Measurements from ENCODE around the gene LRRK1.

Gene LRRK1

DNA sequence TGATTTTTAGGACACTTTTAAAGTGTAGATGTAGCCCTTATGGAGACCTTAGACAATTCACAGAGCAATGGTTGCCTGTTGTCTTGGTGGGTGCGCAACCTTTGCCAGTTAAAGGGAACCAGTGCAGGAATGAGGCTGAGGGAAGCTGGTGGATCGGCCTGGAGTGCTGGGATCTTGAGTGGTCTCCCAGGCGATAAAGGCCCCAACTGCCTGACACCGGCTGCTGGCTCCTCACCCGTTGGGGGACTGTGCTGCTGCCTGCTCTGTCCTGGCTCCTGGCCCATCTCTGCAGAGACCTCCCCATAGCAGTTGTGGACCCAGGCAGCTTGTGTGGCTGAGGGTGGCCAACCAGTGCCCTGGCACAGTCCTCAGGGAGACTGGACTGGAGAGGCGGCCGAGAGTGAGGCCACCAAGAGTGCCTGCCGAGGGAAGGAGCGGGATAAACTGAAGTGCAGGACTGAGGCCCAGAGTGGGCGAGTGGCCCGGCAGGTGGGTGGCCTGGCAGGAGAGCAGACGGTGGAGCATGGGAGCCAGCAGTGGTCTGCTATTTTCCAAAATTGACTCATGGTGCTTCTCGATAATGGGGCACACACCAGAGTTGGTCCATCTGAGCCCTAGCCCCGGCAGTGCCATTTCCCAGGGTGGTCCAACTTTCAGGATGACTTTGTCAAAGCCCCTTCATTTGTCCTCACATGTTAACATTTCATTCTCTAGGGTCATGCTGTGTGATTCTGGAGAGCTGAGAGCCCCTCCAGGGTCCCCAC is 37.4 kb upstream of the LRRK1 start:
- peaks cover 57% of the 10 kb centered on the region for H3K27me3 ChIP-seq (ENCODE audit: control insufficient read depth, insufficient read depth, low read length)
- no peaks in the 10 kb centered on the region for H3K9me3 ChIP-seq (ENCODE audit: control insufficient read depth, low read length)

DNA sequence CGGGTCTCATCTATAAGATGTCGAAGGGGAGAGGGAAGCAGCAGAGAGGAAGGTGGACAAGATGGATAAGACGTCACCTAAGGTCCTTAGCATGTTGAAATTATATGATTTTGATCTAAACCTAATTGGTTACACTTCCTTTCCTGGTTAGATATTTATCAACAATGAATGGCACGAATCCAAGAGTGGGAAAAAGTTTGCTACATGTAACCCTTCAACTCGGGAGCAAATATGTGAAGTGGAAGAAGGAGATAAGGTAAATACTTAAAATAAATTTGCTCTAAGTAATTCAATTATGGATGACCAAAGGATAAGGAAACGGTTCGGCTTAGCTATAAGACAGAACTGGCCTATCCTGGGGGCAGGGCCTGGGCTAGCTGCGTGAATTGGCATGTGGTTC is 34.0 kb upstream of the LRRK1 start:
- H3K36me3 ChIP-seq (ENCODE audit: control insufficient read depth, insufficient read depth, low read length): no peaks in the 10 kb centered on the region
- no peak overlapping the region for H3K4me3 ChIP-seq (ENCODE audit: low read length)
- H3K9me3 ChIP-seq (ENCODE audit: control insufficient read depth, low read length): no peaks in the 10 kb centered on the region
- no peaks in the 10 kb centered on the region for H3K4me1 ChIP-seq (ENCODE audit: control insufficient read depth, insufficient read depth, low read length)
- H3K9ac ChIP-seq (ENCODE audit: low read length): no peak overlapping the region
- peaks cover 33% of the 10 kb centered on the region for H3K27me3 ChIP-seq (ENCODE audit: control insufficient read depth, insufficient read depth, low read length)

More for the DNA sequence above, 37.4 kb upstream of the LRRK1 start:
- H3K36me3 ChIP-seq (ENCODE audit: control insufficient read depth, insufficient read depth, low read length): no peaks in the 10 kb centered on the region
- no peak overlapping the region for H3K9ac ChIP-seq (ENCODE audit: low read length)
- no peak overlapping the region for H3K4me3 ChIP-seq (ENCODE audit: low read length)
- no peaks in the 10 kb centered on the region for H3K4me1 ChIP-seq (ENCODE audit: control insufficient read depth, insufficient read depth, low read length)

DNA sequence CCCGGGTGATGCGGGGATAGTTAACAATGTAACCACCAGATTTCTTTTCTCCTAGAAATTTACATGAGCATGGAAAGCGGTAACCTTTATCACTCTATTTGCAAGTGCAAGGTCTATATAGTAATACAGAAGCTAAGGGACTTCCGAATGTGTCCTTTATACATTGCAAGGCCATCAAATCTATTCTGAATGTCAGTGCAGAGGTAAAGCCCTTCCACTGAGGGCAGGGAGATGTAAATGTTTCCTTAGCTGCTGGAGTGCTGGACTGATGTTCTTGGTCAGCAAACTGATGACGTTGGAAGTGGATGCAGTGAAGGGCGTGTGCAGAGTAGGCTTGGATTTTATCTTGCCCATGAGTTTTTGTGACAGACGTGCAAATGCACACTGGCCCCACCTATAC is 33.3 kb upstream of the LRRK1 start:
- H3K9ac ChIP-seq (ENCODE audit: low read length): no peak overlapping the region
- no peak overlapping the region for H3K4me3 ChIP-seq (ENCODE audit: low read length)
- no peaks in the 10 kb centered on the region for H3K36me3 ChIP-seq (ENCODE audit: control insufficient read depth, insufficient read depth, low read length)
- no peaks in the 10 kb centered on the region for H3K4me1 ChIP-seq (ENCODE audit: control insufficient read depth, insufficient read depth, low read length)
- H3K9me3 ChIP-seq (ENCODE audit: control insufficient read depth, low read length): no peaks in the 10 kb centered on the region
- H3K27me3 ChIP-seq (ENCODE audit: control insufficient read depth, insufficient read depth, low read length): peaks cover 26% of the 10 kb centered on the region

DNA sequence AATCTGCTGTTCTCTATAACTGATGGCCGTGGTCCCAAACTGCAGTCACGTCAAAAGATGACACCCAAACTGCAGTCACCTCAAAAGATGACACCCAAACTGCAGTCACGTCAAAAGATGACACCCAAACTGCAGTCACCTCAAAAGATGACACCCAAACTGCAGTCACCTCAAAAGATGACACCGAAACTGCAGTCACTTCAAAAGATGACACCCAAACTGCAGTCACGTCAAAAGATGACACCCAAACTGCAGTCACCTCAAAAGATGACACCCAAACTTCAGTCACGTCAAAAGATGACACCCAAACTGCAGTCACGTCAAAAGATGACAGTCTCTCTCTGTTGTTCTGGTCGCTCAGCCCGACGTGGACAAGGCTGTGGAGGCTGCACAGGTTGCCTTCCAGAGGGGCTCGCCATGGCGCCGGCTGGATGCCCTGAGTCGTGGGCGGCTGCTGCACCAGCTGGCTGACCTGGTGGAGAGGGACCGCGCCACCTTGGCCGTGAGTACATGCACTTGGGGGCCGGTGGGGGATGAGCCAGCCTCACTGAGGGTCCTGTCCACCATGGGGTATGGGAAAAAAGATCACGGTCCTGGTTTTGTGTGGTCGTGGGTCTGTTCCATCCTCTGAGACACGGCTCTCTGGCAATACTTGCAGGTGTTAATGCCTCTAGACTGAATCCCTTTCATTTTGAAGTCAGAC is 31.8 kb upstream of the LRRK1 start:
- Histone ChIP-seq H3K36me3 (ENCODE audit: control insufficient read depth, insufficient read depth, low read length) (no peaks in the 10 kb centered on the region), H3K9me3 (ENCODE audit: control insufficient read depth, low read length) (no peaks in the 10 kb centered on the region), H3K4me3 (ENCODE audit: low read length) (no peak overlapping the region), H3K27me3 (ENCODE audit: control insufficient read depth, insufficient read depth, low read length) (peaks cover 18% of the 10 kb centered on the region), H3K9ac (ENCODE audit: low read length) (no peak overlapping the region), H3K4me1 (ENCODE audit: control insufficient read depth, insufficient read depth, low read length) (no peaks in the 10 kb centered on the region)

DNA sequence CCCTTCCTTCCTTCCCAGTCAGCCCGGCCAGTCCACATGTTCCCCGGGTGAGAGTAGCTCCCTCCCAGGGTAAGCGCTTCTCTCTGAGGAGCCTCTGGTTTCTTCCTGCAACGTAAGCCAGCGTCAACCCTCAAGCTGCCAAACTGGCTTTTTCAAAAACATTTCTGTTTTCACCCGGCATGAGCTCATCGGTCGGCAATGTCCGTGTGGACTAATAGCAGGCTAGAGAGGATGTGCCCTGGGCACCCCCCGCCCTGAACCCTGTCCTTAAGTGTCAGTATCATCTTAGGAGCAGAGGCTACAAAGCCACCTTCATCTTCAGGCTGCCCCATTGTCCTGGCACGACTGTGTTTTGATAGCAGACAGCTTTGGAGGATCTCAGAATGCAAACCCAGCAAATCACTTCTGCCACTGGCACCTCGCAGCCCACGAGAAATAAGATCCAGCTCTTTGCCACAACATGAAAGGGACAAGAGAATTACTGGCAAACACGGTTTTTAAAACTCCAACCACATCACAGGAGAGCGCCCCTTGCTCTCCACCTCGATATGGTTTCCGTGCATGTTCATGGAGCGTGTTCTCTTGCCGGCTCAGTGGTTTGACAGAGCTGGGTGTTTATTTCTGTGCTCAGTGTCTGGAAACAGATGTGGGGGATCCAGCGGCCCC is 29.6 kb upstream of the LRRK1 start:
- H3K9me3 ChIP-seq (ENCODE audit: control insufficient read depth, low read length): no peaks in the 10 kb centered on the region
- no peak overlapping the region for H3K9ac ChIP-seq (ENCODE audit: low read length)
- H3K4me3 ChIP-seq (ENCODE audit: low read length): no peak overlapping the region
- no peaks in the 10 kb centered on the region for H3K4me1 ChIP-seq (ENCODE audit: control insufficient read depth, insufficient read depth, low read length)
- H3K27me3 ChIP-seq (ENCODE audit: control insufficient read depth, insufficient read depth, low read length): peaks cover 11% of the 10 kb centered on the region
- no peaks in the 10 kb centered on the region for H3K36me3 ChIP-seq (ENCODE audit: control insufficient read depth, insufficient read depth, low read length)

DNA sequence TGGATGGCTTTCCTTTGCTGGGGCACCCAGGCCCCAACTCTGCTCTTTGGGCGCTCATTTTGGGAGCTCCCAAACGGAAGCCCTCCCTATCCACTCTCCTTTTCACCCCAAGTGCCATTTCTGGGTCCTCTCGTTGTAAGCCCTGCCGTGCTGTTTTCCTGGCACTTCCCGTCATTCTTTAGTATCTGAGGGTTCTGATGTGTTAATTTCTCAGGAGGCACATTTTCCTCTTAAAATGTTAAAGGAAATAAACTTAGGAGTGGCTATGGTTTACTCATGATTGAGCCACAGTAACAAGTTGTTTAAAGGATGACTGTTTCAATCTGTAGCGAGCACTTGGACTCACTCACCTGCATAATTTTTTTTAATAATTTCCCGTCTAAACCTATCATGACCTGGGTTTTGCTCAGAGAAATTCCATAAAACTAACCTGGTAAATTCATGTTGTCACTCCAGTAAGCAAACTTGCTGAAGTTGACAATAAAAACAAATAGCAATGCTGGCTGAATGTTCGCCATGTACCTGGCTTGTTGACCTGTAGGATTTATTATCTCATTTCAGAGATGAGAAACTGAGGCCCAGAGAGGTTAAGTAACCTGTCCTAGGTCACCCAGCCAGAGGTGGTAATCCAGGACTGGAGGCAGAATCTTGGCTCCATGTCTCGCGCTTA is 29.0 kb upstream of the LRRK1 start:
- Histone ChIP-seq H3K4me1 (ENCODE audit: control insufficient read depth, insufficient read depth, low read length) (no peaks in the 10 kb centered on the region), H3K9me3 (ENCODE audit: control insufficient read depth, low read length) (no peaks in the 10 kb centered on the region), H3K4me3 (ENCODE audit: low read length) (no peak overlapping the region), H3K9ac (ENCODE audit: low read length) (no peak overlapping the region), H3K27me3 (ENCODE audit: control insufficient read depth, insufficient read depth, low read length) (peaks cover 11% of the 10 kb centered on the region), H3K36me3 (ENCODE audit: control insufficient read depth, insufficient read depth, low read length) (no peaks in the 10 kb centered on the region)

DNA sequence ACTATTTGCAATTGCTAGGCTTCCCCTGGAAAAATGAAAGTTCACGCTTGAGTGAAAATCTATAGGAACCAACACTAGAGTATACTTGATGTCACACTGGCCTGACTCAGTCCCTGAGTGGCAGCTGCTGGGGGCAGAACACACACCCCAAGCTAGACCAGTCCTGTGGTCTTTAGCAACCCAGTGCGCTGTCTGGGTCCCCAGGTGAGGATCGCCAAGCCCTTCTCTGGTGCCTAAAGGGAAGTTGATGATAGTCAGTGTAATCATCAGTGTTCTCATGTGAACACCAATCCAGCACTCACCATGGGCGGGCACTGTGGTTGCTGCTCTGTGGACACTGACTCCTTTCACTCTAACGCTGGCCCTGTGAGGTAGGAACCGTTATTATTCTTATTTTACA is 28.3 kb upstream of the LRRK1 start:
- no peak overlapping the region for H3K4me3 ChIP-seq (ENCODE audit: low read length)
- no peak overlapping the region for H3K9ac ChIP-seq (ENCODE audit: low read length)
- H3K27me3 ChIP-seq (ENCODE audit: control insufficient read depth, insufficient read depth, low read length): peaks cover 11% of the 10 kb centered on the region
- H3K36me3 ChIP-seq (ENCODE audit: control insufficient read depth, insufficient read depth, low read length): no peaks in the 10 kb centered on the region
- H3K9me3 ChIP-seq (ENCODE audit: control insufficient read depth, low read length): no peaks in the 10 kb centered on the region
- no peaks in the 10 kb centered on the region for H3K4me1 ChIP-seq (ENCODE audit: control insufficient read depth, insufficient read depth, low read length)

DNA sequence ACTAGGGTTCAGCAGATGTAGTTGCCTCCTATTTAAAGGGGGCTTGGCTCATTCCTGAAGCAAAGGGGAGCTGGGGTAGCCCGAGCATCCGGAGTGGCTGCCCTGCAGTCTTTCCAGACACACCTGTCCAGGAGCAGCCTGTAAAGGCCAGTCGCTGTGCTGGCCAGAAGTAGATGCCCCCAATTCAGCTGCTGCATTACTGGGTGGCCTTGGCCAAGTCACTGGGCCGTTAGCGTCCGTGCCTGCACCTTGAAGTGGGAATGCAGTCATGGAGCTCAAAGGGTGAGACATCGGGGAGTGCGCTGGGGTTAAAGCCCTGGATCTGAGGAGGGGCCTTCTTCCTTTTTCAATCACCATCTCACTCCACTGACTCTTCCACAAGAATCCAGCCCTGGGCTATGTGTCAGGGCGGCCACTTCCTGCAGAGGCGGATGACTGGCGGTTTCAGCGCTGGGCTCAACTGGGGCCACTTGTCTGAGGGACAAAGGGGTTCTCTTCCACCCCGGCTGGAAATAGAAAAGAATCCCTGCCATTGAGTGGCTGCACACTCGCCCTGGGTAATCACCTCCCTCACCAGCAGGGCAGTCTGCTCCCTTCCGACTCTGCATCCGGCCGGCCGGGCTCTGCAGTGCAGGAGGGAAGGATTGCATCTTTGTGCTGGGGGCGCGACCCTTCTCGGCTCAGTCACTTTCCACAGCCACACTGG is 27.7 kb upstream of the LRRK1 start:
- Histone ChIP-seq H3K36me3 (ENCODE audit: control insufficient read depth, insufficient read depth, low read length) (no peaks in the 10 kb centered on the region), H3K9ac (ENCODE audit: low read length) (no peak overlapping the region), H3K9me3 (ENCODE audit: control insufficient read depth, low read length) (no peaks in the 10 kb centered on the region), H3K4me3 (ENCODE audit: low read length) (no peak overlapping the region), H3K4me1 (ENCODE audit: control insufficient read depth, insufficient read depth, low read length) (no peaks in the 10 kb centered on the region), H3K27me3 (ENCODE audit: control insufficient read depth, insufficient read depth, low read length) (peaks cover 11% of the 10 kb centered on the region)

DNA sequence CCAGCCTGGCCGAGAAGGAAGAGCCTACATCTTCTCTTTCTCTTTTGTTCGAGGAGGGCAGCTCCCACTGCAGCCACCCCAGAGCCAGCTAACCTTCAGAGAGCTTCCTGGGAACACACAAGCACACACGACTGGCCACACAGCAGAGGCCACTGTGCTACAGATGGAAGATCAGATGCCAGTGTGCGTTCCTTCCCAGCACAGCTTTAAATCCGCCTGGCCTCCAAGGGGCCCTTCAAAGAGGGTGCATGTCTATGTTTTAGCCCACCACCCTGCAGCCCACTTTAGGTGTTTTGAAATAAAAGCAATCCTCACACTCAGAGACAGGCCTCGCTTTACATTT is 27.2 kb upstream of the LRRK1 start:
- Histone ChIP-seq H3K36me3 (ENCODE audit: control insufficient read depth, insufficient read depth, low read length) (no peaks in the 10 kb centered on the region), H3K27me3 (ENCODE audit: control insufficient read depth, insufficient read depth, low read length) (peaks cover 11% of the 10 kb centered on the region), H3K4me1 (ENCODE audit: control insufficient read depth, insufficient read depth, low read length) (no peaks in the 10 kb centered on the region), H3K9me3 (ENCODE audit: control insufficient read depth, low read length) (no peaks in the 10 kb centered on the region), H3K4me3 (ENCODE audit: low read length) (no peak overlapping the region), H3K9ac (ENCODE audit: low read length) (no peak overlapping the region)

DNA sequence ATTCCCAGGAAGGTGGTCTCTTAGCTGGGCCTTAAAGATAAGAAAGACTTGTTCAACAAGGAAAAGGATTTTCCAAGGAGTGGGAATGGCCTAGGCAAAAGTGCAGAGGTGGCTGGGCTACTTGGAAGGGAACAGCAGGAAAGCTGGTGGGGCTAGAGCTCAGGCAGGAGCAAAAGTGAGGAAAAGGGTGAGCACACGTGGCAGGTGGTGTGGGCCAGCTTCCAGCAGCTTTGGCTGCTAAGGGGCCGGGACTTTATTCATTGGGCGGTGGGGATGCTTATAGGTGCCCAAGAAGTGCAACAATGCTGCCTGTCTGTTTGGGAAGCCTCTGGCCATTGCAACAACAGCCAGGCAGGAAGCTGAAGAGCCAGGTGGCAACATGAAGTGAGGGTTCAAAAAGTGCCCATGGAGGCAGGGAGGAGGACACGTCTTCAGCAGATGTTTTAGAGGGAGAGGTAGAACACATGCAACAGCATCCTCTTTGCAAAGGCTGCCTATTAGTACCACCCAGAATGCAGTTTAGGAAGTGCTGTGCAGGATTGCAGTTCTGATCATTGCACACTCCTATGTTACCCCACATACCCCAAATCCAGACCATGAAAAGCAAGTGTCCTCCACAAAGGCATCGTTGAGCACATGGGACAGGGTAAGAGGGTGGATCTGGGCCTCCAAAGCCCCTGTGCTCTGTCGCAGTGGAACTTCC is 25.7 kb upstream of the LRRK1 start:
- Histone ChIP-seq H3K36me3 (ENCODE audit: control insufficient read depth, insufficient read depth, low read length) (no peaks in the 10 kb centered on the region), H3K27me3 (ENCODE audit: control insufficient read depth, insufficient read depth, low read length) (peaks cover 11% of the 10 kb centered on the region), H3K4me3 (ENCODE audit: low read length) (no peak overlapping the region), H3K4me1 (ENCODE audit: control insufficient read depth, insufficient read depth, low read length) (no peaks in the 10 kb centered on the region), H3K9ac (ENCODE audit: low read length) (no peak overlapping the region), H3K9me3 (ENCODE audit: control insufficient read depth, low read length) (no peaks in the 10 kb centered on the region)

DNA sequence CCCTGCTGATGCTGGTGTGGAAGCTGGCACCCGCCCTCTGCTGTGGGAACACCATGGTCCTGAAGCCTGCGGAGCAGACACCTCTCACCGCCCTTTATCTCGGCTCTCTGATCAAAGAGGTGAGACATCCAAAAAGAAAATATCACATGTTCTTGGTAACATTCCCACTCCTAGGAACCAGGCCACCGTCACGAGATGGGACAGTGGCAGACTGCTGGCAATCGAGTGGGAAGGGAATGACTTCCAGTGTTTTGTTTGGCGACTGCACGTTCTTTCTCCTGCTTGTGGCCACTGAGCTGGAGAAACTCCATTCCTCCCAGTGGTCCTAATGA is 25.2 kb upstream of the LRRK1 start:
- Histone ChIP-seq H3K9me3 (ENCODE audit: control insufficient read depth, low read length) (no peaks in the 10 kb centered on the region), H3K36me3 (ENCODE audit: control insufficient read depth, insufficient read depth, low read length) (no peaks in the 10 kb centered on the region), H3K4me1 (ENCODE audit: control insufficient read depth, insufficient read depth, low read length) (no peaks in the 10 kb centered on the region), H3K27me3 (ENCODE audit: control insufficient read depth, insufficient read depth, low read length) (peaks cover 11% of the 10 kb centered on the region), H3K9ac (ENCODE audit: low read length) (no peak overlapping the region), H3K4me3 (ENCODE audit: low read length) (no peak overlapping the region)
